Cardiac muscle cell (in vitro differentiated cells and primary cell): ENCODE results near the gene CAPRIN1. TPM values are rescaled to one million over a fixed set of nuclear protein-coding genes. Genes with fewer than 3 reads are reported as not detected.
A peak's percentile ranks its signal among the peaks of the same experiment; 100 is the strongest.

Experiments used
- DNase-seq, 2 donors: peaks; one replicate each; pipeline versions ENCODE4 v3.0.0 to v3.0.0-alpha.2; 2010 to 2017; ENCODE audit warnings: low read depth in 1 of 2, low spot score in 1 of 2
- H3K27ac ChIP-seq: fragments of 200-600 bp; sonication (generic); 2 replicates; pipeline ENCODE4 v1.5.1; 2016
- H3K27me3 ChIP-seq: fragments of 200-600 bp; sonication (generic); 2 replicates; pipeline ENCODE4 v1.6.0; 2016; ENCODE audit warnings: control low read depth
- H3K36me3 ChIP-seq: fragments of 200-600 bp; sonication (generic); 2 replicates; pipeline ENCODE4 v1.5.1; 2016; ENCODE audit warnings: control low read depth
- H3K4me1 ChIP-seq: fragments of 200-600 bp; sonication (generic); 2 replicates; pipeline ENCODE4 v1.8.1; 2017; ENCODE audit warnings: low read depth, mild to moderate bottlenecking, mixed run types
- H3K4me3 ChIP-seq: fragments of 200-600 bp; sonication (generic); 2 replicates; pipeline ENCODE4 v1.5.1; 2016; ENCODE audit warnings: mild to moderate bottlenecking
- H3K9me3 ChIP-seq: fragments of 200-600 bp; sonication (generic); 2 replicates; pipeline ENCODE4 v1.5.1; 2017; ENCODE audit warnings: low read depth, mild to moderate bottlenecking, control low read depth
- CTCF ChIP-seq: IDR thresholded peaks from 2 replicates; pipeline ENCODE4 v1.5.1; 2012; ENCODE audit warnings: low read depth, mild to moderate bottlenecking, low read length
- polyA plus RNA-seq: library from polyadenylated mRNA; unstranded; fragments of >200 nt; fragmentation: Nextera tagmentation; extraction: Ambion mirVana; gene quantifications from 2 replicates; pipeline ENCODE4 v1.2.1, GENCODE V29; 2016
- total RNA-seq: library from RNA; depleted of rRNA; stranded (reverse); fragments of >200 nt; gene quantifications from 2 replicates; pipeline ENCODE4 v1.2.3, GENCODE V29; 2016

CAPRIN1 gene
- total and polyA plus RNA-seq, 2 experiments from 2014 or later: 120 to 249 TPM

- H3K36me3 ChIP-seq: peaks cover 37% of the 10 kb centered on the region
- H3K9me3 ChIP-seq: no peaks in the 10 kb centered on the region
- TF ChIP-seq CTCF: no peak
- H3K4me1 ChIP-seq: peaks cover 16% of the 10 kb centered on the region
- no peaks in the 10 kb centered on the region for H3K27me3 ChIP-seq
- no peak overlapping the region for H3K4me3 ChIP-seq
- H3K27ac ChIP-seq: peak overlapping the region; percentile 60
- DNase-seq: no peak
Observed at GRCh38 chr11:34150494-34151151, 99.1 kb downstream of the CAPRIN1 start.

Other genes with a start within 250 kb of the CAPRIN1 start
- gene LMO2, start 159.7 kb upstream of the CAPRIN1 start, total RNA-seq: 25.6 and 28.6 TPM in 2 replicates
- gene LMO2, start 159.7 kb upstream of the CAPRIN1 start, polyA plus RNA-seq: 27.7 and 33.4 TPM in 2 replicates
- gene NAT10, start 53.9 kb downstream of the CAPRIN1 start, total RNA-seq: 19.2 and 23.6 TPM in 2 replicates
- 19.4 and 28.0 TPM in 2 replicates for gene NAT10, start 53.9 kb downstream of the CAPRIN1 start, polyA plus RNA-seq